Muscle of arm (tissue), 12 donors: ENCODE measurements around the gene ZNF2. TPM values are rescaled to one million over a fixed set of nuclear protein-coding genes. Genes with fewer than 3 reads are reported as not detected.

Experiments used
- DNase-seq: peaks from one replicate; pipeline ENCODE4 v3.0.0-alpha.2; 2013
- polyA plus RNA-seq, 12 donors: library from polyadenylated mRNA; unstranded; fragments of 120-200 nt; gene quantifications; one replicate each; pipeline ENCODE4 v1.2.1, GENCODE V29; 2013; ENCODE audit not compliant: insufficient read length in 12 of 12

The ZNF2 gene
- polyA plus RNA-seq, 12 donors: 4.1 to 6.2 (median 5.3) TPM; not detected in 1

DNA sequence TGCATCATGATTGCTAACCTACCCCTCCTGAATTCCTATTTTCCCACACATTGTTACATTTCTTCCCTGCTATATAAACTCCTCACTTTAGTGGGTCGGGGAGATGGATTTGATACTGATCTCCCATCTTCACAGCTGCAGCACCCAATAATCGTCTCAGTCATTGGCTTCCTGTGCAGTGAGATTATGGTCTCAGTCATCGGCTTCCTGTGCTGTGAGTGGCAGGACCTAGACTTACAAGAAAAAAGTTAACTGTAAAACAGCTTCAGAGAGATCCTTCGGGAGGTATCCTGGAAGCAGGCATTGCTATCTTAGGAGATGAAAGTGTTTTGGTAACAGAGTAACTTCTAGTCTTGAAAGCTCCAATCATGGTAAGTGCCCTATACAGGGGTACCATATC, 38.3 kb downstream of the ZNF2 start:
- no peak for DNase-seq

GRCh38 chr2:95204396-95204795, 38.8 kb downstream of the ZNF2 start:
- DNase-seq: no peak

DNA sequence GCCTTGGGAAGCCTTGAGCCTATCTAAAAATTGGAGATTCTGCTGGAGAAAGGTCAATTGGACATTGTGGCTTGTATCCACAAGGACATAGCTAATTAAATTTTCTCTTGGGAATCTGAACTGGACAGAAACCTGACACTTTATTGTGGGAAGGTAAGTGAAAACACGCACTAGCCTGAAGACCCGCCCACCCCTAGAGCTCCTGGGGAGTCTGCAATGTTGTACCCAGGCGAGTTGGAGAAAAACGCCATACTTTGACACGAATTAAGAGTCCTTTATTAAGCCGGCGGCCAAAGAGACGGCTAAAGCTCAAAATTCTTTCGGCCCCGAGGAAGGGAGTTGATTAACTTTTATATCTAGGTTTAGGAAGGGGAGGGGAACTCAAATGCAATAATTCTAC, 40.5 kb downstream of the ZNF2 start:
- DNase-seq: no peak

- DNase-seq: peak; percentile 89
These were observed 41.7 kb downstream of the ZNF2 start, which contains the start of gene ZNF892 for GRCh38 chr2:95207111-95207961. Gene ZNF892, plus strand, starts transcription at chr2:95207521. Its CDS starts 295 bp downstream, at chr2:95207816.

GRCh38 chr2:95208106-95208505, 42.5 kb downstream of the ZNF2 start:
- no peak for DNase-seq

DNA sequence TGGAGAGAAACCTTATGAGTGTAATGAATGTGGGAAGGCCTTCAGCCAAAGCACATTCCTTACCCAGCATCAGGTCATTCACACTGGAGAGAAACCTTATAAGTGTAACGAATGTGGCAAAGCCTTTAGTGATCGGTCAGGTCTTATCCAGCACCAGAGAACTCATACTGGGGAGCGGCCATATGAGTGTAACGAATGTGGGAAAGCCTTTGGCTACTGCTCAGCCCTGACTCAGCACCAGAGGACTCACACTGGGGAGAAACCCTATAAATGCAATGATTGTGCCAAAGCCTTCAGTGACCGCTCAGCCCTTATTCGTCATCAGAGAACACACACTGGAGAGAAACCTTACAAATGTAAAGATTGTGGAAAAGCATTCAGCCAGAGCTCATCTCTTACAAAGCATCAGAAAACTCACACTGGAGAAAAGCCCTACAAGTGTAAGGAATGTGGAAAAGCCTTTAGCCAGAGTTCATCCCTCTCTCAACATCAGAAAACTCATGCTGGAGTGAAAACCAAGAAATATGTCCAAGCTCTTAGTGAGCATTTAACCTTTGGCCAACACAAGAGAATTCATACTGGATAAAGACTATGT, 49.5 kb downstream of the ZNF2 start:
- no peak for DNase-seq

DNA sequence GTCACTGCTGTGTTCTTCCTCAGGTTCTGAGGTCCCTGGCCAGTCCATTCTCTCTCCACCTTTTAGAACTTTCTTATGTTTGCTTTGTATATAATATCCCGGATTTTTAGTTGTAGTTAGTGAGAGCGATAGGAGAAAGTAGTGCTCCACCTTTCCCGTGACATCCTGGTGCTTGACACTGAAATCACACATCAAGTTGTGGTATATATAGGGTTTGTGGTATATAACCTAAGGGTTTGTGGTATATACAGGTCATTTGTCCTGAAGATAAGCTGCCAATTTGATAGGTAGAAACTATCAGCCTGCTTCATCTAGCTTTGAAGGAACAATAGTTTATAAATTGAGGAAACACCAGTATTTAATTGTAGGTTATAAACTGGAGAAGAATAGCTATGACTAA, 54.8 kb downstream of the ZNF2 start:
- no peak for DNase-seq

- no peak for DNase-seq
These were observed 60.0 kb downstream of the ZNF2 start for GRCh38 chr2:95225658-95226057.

GRCh38 chr2:95231723-95232122, 66.1 kb downstream of the ZNF2 start:
- DNase-seq: peak; percentile 23

GRCh38 chr2:95232232-95232631, 66.6 kb downstream of the ZNF2 start:
- no peak for DNase-seq

Other genes starting within 250 kb of the ZNF2 start
- gene MAL, start 140.1 kb upstream of the ZNF2 start, polyA plus RNA-seq: 10 to 100 TPM in 3 of 12 donors, 1 to 10 TPM in 7, not detected in 2; 2.7 to 40.6 (median 3.8) TPM
- gene MRPS5, start 44.0 kb upstream of the ZNF2 start, polyA plus RNA-seq: 10 to 100 TPM in 11 of 12 donors, not detected in 1; 41.2 to 81.5 (median 58.5) TPM
- 10 to 100 TPM in 11 of 12 donors, not detected in 1; 13.6 to 31.3 (median 20.8) TPM for gene ZNF514, start 6.0 kb upstream of the ZNF2 start, polyA plus RNA-seq
- 1 to 10 TPM in 10 of 12 donors, not detected in 2; 1.7 to 3.4 (median 2.5) TPM for gene ZNF892, start 41.7 kb downstream of the ZNF2 start, polyA plus RNA-seq
- gene PROM2, start 108.6 kb downstream of the ZNF2 start, polyA plus RNA-seq: 10 to 100 TPM in 1 of 12 donors, 1 to 10 TPM in 5, under 1 TPM in 4, not detected in 2; 0.41 to 15.6 (median 1.1) TPM
- 1 to 10 TPM in 11 of 12 donors, not detected in 1; 5.0 to 7.6 (median 6.3) TPM for gene KCNIP3, start 131.5 kb downstream of the ZNF2 start, polyA plus RNA-seq
- gene FAHD2A, start 236.9 kb downstream of the ZNF2 start, polyA plus RNA-seq: 10 to 100 TPM in 10 of 12 donors, 1 to 10 TPM in 1, not detected in 1; 6.0 to 30.1 (median 19.5) TPM